ENCODE data around the gene SWSAP1. TPM values are rescaled to one million over a fixed set of nuclear protein-coding genes. Genes with fewer than 3 reads are reported as not detected.

Gene SWSAP1
- total and polyA plus RNA-seq, 2 of the 4 experiments (the other 2 are of a cell fraction) = 0.36 to 1.6 TPM

DNA sequence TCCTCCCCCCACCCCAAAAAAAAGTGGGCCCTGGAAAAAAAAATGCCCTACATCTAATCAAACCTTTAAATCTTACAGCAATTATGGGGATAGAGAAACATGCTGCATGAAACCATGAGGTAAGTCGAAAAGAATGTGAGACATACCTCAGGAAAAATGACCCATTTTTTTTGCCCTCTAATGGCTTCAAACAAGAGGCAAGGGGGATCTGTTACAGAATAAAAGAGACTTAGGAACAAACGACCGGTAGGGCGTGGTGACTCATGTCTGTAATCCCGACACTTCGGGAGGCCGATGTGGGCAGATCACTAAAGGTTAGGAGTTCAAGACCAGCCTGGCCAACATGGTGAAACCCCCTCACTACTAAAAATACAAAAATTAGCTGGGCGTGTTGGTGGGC lies 36.2 kb downstream of the SWSAP1 start:
- H3K56ac ChIP-seq (ENCODE audit: extremely low read depth, insufficient read depth, low read length) = no peak overlapping the region
- no peak overlapping the region for H2AFZ ChIP-seq (replicated peaks; ENCODE audit: low read length, poor library complexity)
- no peak overlapping the region for H3K23ac ChIP-seq (ENCODE audit: low read depth, low read length)
- ChIA-PET CTCF (interaction anchor here (1.5 kb wide), 1 partner anchor 14 kb away, joined by 3 read pairs; no protein-coding TSS in a partner anchor), POLR2A (ENCODE audit: unreplicated experiment) (no interaction called here)
- no peak overlapping the region for H2AK9ac ChIP-seq (replicated peaks; ENCODE audit: low read depth, low read length, poor library complexity)
- H3K4me2 ChIP-seq (ENCODE audit: low read depth, low read length) = no peak overlapping the region
- H3K27ac ChIP-seq (ENCODE audit: insufficient read depth, low read length) = no peak overlapping the region
- no peak overlapping the region for H4K91ac ChIP-seq (ENCODE audit: insufficient read depth, low read depth, low read length)
- H3K14ac ChIP-seq (replicated peaks; ENCODE audit: low read depth, low read length) = no peak overlapping the region
- H3K27me3 ChIP-seq (ENCODE audit: control insufficient read depth, insufficient read depth, low read length) = peaks cover 2% of the 10 kb centered on the region
- H3K4me1 ChIP-seq (ENCODE audit: control insufficient read depth, insufficient read depth, low read length) = no peaks in the 10 kb centered on the region
- no peak overlapping the region for H2BK20ac ChIP-seq (ENCODE audit: low read depth, low read length)
- DNase-seq (peak; percentile 37), ATAC-seq (ENCODE audit: low read depth) (peak; percentile 46)
- no peaks in the 10 kb centered on the region for H3K9me3 ChIP-seq (ENCODE audit: control insufficient read depth, insufficient read depth, low read length)
- in situ Hi-C loops (cut with MboI; ENCODE audit: low sequenced_read_pairs) = no loop called here
- intact Hi-C loops (cut with micrococcal nuclease) = no loop called here
- H3K9me1 ChIP-seq (ENCODE audit: insufficient read depth, low read length) = no peaks in the 10 kb centered on the region
- no peak overlapping the region for H4K8ac ChIP-seq (ENCODE audit: low read depth in 2 of 2, low read length in 2 of 2)
- no peaks in the 10 kb centered on the region for H3K36me3 ChIP-seq (ENCODE audit: control insufficient read depth, insufficient read depth, low read length)
- no peak overlapping the region for H2BK15ac ChIP-seq (ENCODE audit: low read depth, low read length)
- H2AK5ac ChIP-seq (ENCODE audit: low read depth, low read length) = no peak overlapping the region
- TF ChIP-seq RCOR1 (IDR thresholded peaks at IDR 0.05; ENCODE audit: insufficient replicate concordance, low read length) (no peak), MXI1 (IDR thresholded peaks at IDR 0.05; ENCODE audit: borderline replicate concordance, low read depth, low read length) (no peak), USF2 (IDR thresholded peaks at IDR 0.05; ENCODE audit: low read depth, low read length) (no peak), POLR2A (IDR thresholded peaks at IDR 0.05; ENCODE audit: low read depth, low read length) (no peak), BHLHE40 (IDR thresholded peaks at IDR 0.05; ENCODE audit: low read depth, low read length) (no peak), MAZ (IDR thresholded peaks at IDR 0.05; ENCODE audit: borderline replicate concordance, low read depth, low read length) (no peak), CEBPB (IDR thresholded peaks at IDR 0.05; ENCODE audit: low read depth, low read length) (no peak), RFX5 (IDR thresholded peaks at IDR 0.05; ENCODE audit: low read depth, low read length) (no peak)
- TF ChIP-seq, protein P1, sequence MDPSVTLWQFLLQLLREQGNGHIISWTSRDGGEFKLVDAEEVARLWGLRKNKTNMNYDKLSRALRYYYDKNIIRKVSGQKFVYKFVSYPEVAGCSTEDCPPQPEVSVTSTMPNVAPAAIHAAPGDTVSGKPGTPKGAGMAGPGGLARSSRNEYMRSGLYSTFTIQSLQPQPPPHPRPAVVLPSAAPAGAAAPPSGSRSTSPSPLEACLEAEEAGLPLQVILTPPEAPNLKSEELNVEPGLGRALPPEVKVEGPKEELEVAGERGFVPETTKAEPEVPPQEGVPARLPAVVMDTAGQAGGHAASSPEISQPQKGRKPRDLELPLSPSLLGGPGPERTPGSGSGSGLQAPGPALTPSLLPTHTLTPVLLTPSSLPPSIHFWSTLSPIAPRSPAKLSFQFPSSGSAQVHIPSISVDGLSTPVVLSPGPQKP (IDR thresholded peaks at IDR 0.05; ENCODE audit: borderline replicate concordance, low read depth, low read length) = no peak
- TF ChIP-seq, protein P2, sequence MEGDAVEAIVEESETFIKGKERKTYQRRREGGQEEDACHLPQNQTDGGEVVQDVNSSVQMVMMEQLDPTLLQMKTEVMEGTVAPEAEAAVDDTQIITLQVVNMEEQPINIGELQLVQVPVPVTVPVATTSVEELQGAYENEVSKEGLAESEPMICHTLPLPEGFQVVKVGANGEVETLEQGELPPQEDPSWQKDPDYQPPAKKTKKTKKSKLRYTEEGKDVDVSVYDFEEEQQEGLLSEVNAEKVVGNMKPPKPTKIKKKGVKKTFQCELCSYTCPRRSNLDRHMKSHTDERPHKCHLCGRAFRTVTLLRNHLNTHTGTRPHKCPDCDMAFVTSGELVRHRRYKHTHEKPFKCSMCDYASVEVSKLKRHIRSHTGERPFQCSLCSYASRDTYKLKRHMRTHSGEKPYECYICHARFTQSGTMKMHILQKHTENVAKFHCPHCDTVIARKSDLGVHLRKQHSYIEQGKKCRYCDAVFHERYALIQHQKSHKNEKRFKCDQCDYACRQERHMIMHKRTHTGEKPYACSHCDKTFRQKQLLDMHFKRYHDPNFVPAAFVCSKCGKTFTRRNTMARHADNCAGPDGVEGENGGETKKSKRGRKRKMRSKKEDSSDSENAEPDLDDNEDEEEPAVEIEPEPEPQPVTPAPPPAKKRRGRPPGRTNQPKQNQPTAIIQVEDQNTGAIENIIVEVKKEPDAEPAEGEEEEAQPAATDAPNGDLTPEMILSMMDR (conservative IDR thresholded peaks at IDR 0.05; ENCODE audit: low read depth, low read length) = no peak
- 88% methylated on average over 1 of the region's 8 CpGs; no CpG with 5 or more reads in 1 of the 2 experiments for WGBS, 2 experiments (ENCODE audit: extremely low coverage in 2 of 2, insufficient read length in 1 of 2)
- H3K4me3 ChIP-seq (ENCODE audit: insufficient read depth, low read depth, low read length) = no peak overlapping the region
- no TSS peak for BruUV-seq (replicated peaks)
- no peak overlapping the region for H2BK120ac ChIP-seq (ENCODE audit: low read depth, low read length)
- H3K79me1 ChIP-seq (ENCODE audit: low read depth in 1 of 2, low read length in 2 of 2) = no peaks in the 10 kb centered on the region
- no peaks in the 10 kb centered on the region; the same call in 1 of the 2 replicates for H4K20me1 ChIP-seq (ENCODE audit: insufficient read depth, low read length)
- dilution Hi-C loops (cut with HindIII; ENCODE audit: low sequenced_read_pairs, unreplicated experiment) = no loop called here
- H2BK5ac ChIP-seq (ENCODE audit: low read depth, low read length, poor library complexity, severe bottlenecking) = no peak overlapping the region
- no peak overlapping the region for H3K18ac ChIP-seq (ENCODE audit: low read depth, low read length)
- H3K4ac ChIP-seq (ENCODE audit: low read depth, low read length) = no peak overlapping the region
- no peak overlapping the region for H4K5ac ChIP-seq (ENCODE audit: low read depth, low read length)
- H3K9ac ChIP-seq (ENCODE audit: low read depth, low read length) = no peak overlapping the region

Measured in IMR-90 (cell line).